ENCODE results near the gene XPO5. TPM values are rescaled to one million over a fixed set of nuclear protein-coding genes. Genes with fewer than 3 reads are reported as not detected.
A peak's percentile ranks its signal among the peaks of the same experiment; 100 is the strongest.

Gene XPO5
- total RNA-seq, 1 donor = 29.0 TPM

DNA sequence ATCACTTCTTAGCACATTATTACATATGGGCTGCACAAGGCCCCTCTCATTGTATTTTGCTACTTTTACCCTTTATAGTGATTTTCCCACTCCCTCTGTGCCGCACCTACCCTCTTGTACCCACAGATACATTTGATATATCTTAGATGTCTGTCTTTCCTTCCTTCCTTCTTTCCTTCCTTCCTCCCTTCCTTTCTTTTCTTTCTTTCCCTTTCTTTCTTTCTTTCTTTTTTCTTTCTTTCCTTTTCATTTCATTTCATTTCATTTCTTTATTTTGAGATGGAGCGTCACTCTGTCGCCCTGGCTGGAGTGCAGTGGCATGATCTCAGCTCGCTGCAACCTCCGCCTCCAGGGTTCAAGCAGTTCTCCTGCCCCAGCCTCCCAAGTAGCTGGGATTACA is 12.4 kb upstream of the XPO5 start:
- no peak for DNase-seq (ENCODE audit: low read depth)
- TF ChIP-seq, protein P1, sequence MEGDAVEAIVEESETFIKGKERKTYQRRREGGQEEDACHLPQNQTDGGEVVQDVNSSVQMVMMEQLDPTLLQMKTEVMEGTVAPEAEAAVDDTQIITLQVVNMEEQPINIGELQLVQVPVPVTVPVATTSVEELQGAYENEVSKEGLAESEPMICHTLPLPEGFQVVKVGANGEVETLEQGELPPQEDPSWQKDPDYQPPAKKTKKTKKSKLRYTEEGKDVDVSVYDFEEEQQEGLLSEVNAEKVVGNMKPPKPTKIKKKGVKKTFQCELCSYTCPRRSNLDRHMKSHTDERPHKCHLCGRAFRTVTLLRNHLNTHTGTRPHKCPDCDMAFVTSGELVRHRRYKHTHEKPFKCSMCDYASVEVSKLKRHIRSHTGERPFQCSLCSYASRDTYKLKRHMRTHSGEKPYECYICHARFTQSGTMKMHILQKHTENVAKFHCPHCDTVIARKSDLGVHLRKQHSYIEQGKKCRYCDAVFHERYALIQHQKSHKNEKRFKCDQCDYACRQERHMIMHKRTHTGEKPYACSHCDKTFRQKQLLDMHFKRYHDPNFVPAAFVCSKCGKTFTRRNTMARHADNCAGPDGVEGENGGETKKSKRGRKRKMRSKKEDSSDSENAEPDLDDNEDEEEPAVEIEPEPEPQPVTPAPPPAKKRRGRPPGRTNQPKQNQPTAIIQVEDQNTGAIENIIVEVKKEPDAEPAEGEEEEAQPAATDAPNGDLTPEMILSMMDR (IDR thresholded peaks at IDR 0.05; ENCODE audit: insufficient read depth, low read length) = no peak
- H3K4me3 ChIP-seq (ENCODE audit: low read depth, low read length) = no peak overlapping the region

DNA sequence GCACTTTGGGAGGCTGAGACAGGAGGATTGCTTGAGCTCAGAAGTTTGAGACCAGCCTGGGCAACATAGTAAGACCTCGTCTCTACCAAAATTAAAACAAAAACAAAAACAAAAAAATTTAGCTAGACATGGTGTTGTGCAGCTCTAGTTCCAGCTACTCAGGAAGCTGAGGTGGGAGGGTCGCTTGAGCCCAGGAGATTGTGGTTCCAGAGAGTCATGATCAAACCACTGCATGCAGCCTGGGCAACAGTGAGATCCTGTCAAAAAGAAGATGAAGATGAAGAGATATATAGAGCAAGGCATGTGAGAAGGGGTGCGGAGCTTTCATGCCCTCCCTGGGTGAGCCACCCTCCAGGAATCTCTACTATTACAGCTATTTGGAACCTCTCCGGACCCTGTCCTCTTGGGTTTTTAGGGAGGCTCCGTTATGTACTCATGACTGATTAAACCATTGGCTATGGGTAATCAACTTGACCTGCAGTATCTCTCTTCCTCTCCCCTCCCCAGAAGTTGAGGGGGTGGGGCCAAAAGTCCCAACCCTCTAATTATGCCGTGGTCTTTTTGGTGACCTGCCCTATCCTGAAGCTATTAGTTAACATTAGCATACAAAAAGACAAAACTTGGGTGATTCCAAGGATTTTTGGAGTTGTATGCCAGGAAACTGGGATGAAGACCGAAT is 9.2 kb upstream of the XPO5 start:
- TF ChIP-seq, protein P1 (IDR thresholded peaks at IDR 0.05; ENCODE audit: insufficient read depth, low read length) = no peak

DNA sequence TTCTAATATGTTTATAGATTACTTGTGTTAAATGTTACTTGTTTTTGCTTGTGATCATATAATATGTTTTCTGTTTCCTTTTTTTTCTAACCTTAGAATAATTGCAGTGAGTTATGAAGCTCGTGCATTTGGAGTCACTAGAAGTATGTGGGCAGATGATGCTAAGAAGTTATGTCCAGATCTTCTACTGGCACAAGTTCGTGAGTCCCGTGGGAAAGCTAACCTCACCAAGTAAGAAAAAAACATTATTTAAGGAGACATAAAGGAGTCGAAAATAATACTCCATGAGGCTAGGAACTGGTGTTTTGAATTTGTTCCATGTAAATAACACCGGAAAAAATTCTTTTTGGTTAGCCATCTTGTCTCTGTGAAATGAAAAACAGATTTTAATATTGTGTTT is 7.1 kb upstream of the XPO5 start:
- no peak for DNase-seq (ENCODE audit: low read depth)
- H3K4me3 ChIP-seq (ENCODE audit: low read depth, low read length) = no peak overlapping the region
- TF ChIP-seq, protein P1 (IDR thresholded peaks at IDR 0.05; ENCODE audit: insufficient read depth, low read length) = no peak

More for the DNA sequence above, 9.2 kb upstream of the XPO5 start:
- DNase-seq (ENCODE audit: low read depth) = no peak
- H3K4me3 ChIP-seq (ENCODE audit: low read depth, low read length) = no peak overlapping the region

DNA sequence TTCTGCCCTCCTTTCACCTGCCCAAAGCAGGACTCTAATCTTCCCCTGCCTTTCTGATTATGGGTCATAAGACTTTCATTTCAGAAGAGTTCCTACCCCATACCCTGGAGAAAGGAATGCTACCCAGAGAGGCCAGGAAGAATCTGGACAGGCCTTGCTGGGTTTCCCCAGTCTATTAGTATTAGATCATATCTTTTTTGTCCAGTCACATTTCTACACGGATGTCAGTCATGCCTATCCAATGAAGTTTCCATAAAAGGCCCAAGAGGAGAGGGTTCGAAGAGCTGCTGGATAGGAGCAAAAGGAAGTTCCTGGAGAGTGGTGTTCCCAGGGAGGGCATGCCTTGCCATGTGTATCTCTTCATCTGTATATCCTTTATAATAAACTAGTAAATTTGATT is 3.3 kb upstream of the XPO5 start:
- TF ChIP-seq, protein P1 (IDR thresholded peaks at IDR 0.05; ENCODE audit: insufficient read depth, low read length) = no peak
- no peak for DNase-seq (ENCODE audit: low read depth)
- H3K4me3 ChIP-seq (ENCODE audit: low read depth, low read length) = no peak overlapping the region

DNA sequence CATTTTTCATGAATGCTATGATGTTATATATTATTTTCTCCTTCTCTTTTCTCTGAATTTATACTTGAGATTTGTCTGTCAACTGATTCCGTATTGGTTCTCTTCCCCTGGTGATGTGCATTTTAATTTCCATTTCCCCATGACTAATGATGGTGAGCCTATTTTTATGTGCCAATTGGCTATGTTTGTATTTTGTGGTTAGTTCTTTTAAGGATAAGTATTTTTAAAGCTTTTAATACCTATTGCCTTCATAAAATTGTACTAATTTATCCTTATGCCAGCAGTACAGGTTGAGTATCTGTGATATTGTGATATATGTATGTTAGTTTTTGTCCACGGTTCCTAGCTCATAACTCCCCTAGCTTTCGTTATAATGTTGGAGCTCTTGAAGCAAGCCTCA is 2.9 kb upstream of the XPO5 start:
- TF ChIP-seq, protein P1 (IDR thresholded peaks at IDR 0.05; ENCODE audit: insufficient read depth, low read length) = no peak
- no peak overlapping the region for H3K4me3 ChIP-seq (ENCODE audit: low read depth, low read length)
- DNase-seq (ENCODE audit: low read depth) = no peak

DNA sequence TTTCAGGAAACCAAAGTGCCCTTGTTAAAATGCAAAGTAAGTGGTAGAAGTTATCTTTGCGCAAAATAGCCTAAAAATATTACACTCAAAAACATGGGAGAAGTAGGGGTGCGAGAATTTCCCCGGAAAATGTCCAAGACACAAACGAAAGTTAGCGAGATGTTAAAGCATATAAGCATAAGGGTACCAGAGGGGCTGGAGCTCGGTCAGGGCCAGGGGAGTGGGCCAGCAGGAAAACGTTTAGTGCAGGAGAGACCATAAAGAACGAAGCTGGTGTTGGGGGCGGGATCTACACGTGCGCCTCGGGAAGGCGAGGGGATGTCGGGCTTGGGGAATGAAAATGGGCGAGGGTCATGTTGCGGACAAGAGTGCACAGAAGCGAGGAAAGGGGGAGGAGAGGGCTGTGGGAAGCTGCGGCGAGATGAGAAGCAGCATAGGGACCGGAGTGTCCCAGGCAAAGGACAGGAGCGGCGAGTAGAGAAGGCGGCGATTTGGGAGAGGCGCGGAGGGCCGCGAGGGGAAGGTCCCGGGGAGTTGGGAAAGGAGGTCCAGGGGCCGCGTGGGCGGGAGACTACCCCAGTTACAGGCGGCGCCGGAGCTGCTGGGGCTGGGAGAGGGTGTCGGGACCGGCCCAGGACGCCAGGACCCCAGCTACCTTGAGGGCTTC is 600 bp downstream of the XPO5 start:
- TF ChIP-seq, protein P1 (IDR thresholded peaks at IDR 0.05; ENCODE audit: insufficient read depth, low read length) = no peak
- H3K4me3 ChIP-seq (ENCODE audit: low read depth, low read length) = peak overlapping the region; percentile 97
- no peak for DNase-seq (ENCODE audit: low read depth)

Data from fibroblast of the aortic adventitia (primary cell).